ENCODE data around the gene TBC1D19.

DNA sequence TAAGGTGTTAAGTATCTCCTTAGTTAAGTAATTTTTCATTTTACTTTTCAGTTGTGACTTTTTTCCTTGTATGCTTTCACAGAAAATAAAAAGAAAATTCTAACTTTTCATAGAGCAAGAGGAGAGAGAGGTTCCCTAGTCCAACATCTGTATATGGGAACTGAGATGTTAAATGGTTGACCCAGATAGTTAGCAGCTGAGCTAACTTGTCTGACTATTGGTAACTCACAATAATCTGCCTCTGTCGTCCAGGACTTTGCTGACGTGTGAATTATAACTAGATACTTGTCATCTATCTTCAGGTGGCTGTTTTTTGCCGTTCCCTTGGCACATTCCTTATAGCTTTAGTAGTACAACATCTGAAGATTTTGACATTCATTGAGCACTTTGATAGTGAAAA is 29.9 kb downstream of the TBC1D19 start:
- no peak for TF ChIP-seq CTCF (IDR thresholded peaks at IDR 0.05; ENCODE audit: insufficient read depth, low read length)
- no peak for TF ChIP-seq POLR2AphosphoS5 (IDR thresholded peaks at IDR 0.05; ENCODE audit: low read depth)
- TF ChIP-seq GABPA (IDR thresholded peaks at IDR 0.05; ENCODE audit: low read depth), result no peak
